ENCODE results near the gene HIF1A.
A peak's percentile ranks its signal among the peaks of the same experiment; 100 is the strongest.
"Not testable (repeated sequence)": the region's sequence is repeated elsewhere in the genome, so short reads cannot be mapped to it uniquely, and the experiment has no call there.

Gene HIF1A

DNA sequence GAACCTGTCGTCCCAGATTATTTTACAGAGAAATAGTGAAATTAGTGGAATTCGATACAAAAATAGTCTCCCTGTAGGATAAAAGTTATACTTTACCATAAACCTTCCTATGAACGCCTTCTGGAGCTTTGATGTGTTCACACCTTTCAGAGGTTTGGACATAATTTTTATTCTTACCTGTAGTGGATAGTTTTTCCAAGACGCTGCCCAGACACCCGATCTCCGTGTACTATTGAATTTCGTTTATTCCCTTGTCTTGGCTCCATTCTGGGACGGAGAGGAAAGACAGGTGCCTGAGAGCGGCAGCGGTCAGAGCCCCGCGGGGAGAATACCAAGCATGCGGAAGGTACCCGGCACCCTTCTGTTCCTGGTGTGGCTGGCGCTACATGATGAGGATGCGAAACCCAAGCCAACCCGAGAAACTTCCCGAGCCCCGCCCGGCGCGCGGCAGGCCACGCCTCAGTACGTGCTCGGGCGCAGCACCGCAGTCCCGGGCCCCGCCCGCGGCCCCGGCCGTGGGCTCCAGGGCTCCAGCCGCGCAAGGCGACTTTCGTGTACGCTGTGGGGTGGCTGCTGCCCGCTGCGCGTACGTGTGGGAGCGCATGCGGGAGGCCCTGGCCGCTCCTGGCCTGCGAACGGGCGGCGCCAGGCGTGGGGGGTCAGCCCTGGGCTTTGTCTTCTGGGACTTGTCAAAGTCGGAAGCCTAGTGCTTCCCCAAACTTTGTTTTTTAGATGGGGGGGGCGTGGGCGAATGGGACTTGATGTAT is 55.6 kb downstream of the HIF1A start:
- peak; percentile 83 for DNase-seq

DNA sequence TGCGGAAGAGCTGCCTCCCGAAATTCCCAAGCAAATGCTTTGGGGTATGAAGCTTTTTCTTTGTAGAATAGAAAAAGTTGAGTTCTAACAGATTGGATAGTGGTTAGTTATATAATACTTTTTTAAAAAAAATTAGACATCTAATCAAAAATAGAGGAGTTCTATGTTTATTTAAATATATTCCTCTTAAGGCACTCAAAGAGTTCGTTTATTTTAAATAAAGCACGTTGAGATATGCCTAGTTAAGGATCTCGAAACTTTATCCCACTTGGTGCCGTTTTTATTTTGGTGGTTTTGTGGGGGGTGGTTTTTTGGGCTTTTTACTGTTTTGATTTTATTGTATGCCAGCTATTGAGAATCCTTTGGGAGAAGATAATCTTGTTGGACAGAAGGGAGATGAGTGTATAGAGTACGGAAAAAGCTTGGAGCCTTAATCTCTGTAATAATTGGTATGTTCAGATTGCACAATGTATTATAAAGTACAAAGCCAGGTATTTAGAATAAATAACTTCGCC is 56.2 kb downstream of the HIF1A start:
- DNase-seq = peak; percentile 9

DNA sequence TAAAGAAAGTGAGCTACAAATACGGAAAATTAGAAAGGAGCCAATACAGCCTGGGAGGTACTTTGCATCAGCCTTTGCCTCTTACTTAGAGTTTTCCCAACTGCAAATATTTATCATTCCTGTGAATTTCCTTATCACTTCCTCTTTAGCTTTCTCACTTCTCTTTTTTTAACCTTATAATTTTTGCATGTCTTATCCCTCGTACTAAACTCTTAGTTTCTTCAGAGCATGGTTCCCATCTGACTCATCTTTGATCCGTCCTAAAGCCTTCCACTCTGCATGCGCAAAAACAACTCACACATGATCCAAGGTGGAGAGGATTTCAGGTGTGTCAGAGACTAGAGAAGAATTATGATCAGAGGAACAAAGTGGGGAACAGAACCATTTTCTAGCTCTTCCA is 57.3 kb downstream of the HIF1A start:
- DNase-seq = no peak

DNA sequence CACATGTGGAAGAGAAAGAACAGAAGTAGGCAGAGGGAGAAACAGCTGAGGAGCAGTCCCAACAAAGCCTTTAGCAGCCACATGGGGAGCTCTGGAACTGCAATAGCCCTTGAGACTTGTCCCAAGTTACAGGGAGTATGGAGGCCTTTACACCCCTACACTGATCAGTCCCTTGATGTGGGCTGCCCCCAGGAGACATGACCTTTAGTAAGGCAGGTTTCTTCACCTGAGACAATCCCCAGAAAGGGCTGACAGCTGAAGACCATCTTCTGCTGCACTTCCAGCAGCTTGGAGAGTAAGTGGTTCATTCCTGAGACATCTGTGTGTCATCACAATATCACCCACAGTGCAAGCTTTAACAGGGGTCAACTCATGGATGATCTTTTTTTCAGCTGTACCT is 58.3 kb downstream of the HIF1A start:
- DNase-seq = peak; percentile 34

DNA sequence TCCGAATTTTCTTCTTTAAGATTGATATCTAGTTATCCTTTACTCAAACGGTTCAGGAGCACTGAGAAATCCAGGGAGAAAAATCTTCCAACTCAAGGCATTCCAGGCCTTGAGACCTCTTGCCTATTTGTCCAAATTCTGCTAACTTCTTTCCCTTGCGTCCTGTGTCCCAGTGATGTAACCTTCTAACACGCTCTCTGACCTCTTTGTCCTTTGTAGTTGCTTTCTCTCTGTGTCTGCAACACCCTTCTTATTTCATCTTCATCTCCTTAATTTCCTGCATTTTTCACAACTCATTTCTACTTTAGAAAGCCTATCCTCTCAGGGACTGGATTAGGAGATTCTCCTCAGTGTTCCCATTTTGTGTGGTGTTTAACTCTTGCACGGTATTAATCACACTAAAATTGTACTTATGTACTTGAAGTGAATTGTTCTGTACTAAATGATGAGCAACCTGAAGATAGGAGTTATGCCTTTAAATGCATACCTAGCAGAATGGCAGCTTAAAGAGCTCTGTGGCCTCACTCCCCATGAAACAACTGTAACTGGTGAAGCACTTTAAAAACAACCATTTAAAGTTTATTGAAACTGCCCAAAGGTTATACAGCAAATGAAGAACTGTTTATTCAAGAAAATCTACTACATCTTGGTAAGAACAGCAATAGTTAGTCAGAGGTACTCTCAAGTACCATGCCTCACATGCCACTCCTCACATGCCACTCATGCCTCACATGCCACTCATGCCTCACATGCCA is 59.5 kb downstream of the HIF1A start:
- DNase-seq = no peak

DNA sequence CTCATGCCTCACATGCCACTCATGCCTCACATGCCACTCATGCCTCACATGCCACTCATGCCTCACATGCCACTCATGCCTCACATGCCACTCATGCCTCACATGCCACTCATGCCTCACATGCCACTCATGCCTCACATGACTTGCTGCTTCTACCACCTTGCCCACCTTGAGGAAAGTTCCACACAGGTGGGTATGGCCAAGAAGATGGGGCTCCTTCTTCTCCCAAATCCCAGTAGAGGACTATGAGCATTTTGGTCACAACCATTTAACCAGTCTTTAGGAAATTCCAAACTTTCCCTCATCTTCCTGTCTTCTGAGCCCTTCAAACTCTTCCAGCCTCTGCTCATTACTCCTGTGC is 60.0 kb downstream of the HIF1A start:
- not testable (repeated sequence) for DNase-seq

DNA sequence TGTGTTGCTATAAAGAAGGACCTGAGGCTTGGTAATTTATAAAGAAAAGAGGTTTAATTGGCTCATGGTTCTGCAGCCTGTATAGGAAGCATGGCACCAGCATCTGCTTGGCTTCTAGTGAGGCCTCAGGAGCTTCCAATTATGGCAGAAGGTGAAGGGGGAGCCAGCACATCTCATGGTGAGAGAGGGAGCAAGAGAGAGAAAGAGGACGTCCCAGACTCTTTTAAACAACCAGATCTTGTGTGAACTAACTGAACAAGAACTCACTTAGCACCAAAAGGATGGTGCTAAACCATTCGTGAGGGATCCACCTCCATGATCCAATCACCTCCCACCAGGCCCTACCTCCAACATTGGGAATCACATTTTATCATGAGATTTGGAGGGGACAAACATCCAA is 60.8 kb downstream of the HIF1A start:
- no peak for DNase-seq

DNA sequence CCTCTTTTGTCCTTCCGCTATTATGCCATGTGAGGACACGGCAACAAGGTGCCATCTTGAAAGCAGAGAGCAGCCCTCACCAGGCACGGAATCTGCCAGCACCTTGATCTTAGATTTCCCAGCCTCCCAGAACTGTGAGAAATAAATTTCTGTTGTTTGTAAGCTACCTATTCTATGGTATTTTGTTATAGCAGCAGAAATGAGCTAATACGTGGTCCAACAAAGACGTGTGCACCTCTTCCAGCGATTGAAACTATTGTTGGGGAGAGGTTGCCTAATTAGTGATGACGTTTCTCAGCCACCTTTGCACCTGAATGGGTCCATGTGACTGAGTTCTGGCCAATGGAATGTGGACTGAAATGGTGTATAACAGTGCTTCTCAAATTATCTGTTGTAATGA is 64.6 kb downstream of the HIF1A start:
- no peak for DNase-seq

DNA sequence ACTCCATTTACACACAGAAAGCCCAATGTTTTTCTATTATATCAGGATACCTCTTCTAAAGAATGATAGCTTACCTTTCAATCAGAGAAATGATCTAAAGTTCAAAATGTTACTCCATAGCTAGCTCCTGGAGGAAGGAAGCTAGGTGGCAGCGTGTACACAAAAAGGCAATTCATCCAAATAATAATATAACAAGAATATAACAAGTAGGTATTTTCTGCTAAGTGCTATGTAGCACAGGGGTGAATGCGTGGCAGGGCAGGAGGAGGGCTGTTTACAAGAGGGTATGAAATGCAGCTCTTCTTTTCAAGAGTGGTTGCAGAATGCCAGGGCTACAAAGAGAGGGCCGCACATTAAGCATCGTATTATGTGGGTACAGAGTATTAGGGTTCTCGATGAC is 66.2 kb downstream of the HIF1A start:
- DNase-seq = no peak

DNA sequence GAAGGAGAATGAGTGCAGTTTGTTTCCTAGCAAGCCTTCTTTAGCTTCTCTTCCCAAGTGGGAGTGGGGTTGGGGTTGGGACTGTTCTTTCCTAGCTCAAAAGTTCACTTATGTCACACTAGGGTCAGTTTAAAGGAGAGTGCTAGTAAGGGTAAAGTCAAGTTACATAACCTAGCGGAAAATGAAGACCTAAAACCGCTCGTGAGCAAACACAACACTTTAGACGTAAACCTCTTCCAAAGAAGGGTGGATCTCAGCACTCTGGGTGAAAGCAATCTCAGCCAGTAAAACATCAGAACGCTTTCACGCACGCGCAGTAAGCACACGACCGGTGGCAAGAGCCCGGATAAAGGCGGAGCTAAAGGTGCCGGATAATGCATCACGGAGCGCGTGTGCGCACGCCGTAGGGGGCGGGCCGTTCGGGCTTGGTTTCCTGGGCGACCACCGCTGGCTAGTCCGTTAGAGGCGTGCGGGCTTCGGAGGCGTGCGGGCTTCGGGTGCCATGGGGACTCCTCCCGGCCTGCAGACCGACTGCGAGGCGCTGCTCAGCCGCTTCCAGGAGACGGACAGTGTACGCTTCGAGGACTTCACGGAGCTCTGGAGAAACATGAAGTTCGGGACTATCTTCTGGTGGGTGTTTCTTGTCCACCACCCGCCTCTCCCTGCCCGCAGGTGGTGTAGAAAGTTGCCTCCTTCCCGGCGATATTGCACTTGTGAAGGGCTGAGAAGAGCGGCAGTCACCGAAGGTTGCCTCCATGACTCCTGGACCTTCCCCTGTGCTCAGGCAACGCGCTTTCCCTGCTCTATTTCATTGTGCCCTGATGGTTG is 66.9 kb downstream of the HIF1A start, which contains the start of gene SNAPC1:
SNAPC1 (plus strand) TSS at position 462 of the 828 bp plus-strand sequence; CDS start at position 503, 41 bp downstream.
- DNase-seq = peak; percentile 98

DNA sequence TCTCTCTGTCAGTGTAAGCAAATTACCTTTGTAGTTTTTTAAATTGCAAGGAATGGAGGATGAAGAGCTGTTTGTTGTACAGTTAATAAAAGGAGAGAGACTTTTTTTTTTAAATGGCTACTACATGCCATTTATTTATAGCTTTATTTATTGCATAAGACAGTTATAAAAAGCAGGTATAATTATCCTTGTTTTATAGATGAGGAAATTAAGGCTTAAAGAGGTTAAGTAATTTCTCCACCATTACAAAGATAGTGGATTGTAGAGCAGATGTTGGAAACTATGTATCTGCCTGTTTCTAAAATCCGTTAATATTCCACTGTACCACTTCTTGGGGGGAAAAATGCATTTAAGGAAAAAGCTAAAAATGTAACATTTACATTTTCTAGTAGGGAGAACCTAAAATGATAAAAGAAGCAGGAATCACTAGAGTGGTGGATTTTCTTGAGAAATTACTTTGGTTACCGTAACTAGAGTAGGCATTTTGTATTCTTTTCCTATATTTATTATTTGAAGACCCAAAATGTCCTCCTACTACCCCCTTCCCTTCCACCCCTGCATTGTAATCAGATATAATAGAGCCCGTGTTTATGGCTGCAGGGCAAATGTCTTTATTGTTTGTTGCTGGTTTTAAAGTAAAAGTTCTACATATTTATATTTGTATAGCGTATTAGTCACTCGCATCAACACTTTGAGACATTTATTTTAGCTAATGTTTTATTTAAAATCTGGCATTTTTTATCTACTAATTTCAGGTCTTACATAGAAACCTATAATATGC is 69.2 kb downstream of the HIF1A start:
- peak; percentile 1 for DNase-seq

DNA sequence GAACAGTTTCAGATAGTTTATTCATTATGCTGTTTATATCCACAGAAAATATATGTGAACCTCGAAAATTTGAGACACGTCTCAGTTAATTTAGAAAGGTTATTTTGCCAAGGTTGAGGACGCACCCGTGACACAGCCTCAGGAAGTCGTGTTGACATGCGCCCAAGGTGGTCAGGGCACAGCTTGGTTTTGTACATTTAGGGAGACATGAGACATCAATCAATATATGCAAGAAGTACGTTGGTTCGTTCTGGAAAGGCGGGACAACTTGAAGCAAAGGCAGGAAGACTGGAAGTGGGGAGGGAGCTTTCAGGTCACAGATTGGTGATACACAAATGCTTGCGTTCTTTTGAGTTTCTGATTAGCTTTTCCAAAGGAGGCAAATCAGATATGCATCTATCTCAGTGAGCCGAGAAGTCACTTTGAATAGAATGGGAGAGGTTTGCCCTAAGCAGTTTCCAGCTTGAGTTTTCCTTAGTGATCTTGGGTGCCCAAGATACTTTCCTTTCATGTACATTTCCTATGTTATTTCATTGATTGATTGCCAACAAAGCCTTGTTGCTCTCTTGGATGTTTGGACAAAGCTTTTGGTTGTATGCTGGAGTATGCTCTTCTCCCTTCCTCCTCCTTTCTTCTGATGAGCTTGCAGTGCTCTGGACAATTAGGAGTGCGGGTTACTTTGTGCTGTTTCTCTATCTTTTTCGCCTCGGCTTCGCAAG is 70.1 kb downstream of the HIF1A start:
- peak; percentile 36 for DNase-seq

DNA sequence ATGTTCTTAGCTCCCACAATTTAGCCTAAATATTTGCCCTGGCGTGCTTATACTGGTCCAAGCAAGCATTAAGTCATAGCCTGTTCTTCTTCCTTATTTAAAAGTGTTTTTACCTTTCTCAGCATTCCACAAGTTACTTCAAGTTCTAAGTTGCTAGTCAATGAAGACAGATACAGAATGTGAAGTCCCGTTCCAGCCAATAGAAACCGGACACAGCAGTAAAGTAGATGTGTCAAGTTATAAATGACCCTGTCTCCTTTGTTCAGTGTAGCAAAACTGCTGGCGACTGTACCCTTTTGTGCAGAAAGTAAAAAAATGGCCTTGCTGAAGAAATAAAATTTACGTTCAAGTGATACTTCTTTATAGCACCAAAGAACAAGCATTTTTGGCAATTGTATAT is 70.8 kb downstream of the HIF1A start:
- DNase-seq = no peak

DNA sequence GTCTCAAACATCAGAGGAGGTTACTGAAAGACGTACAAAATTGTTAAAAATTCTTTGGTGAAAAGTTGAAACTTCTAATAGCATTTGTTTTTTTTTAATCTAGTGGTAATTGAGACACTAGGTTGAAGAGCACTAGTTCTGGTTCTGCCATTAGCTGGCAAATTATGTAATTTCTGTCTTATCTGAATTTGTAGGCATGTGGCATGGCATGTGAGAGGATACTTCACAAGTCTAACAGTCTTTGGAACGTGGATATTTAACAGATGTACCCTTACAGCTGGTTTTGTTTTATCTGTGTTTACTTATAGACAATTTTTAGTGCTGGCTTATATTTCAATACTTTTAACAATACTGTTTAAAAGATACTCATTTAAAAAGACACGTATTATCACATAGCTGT is 72.9 kb downstream of the HIF1A start:
- no peak for DNase-seq

DNA sequence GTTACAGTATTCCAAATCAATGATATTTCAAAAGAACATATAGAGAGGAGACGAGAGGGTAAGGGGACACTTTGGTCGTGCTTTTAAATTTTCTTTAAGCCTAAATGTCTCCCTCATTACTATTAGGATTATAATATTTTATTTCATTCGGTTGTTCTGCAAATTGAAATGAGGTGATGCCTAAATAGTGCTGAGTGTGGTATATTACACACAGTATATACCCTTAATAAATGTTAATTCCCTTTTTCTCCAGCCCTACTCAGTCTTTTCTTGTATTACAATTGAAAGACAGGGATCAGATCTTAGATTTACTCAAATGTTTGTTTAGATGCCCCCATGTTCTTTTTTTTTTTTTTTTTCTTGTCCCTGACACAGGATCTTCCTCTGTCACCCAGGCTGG is 74.6 kb downstream of the HIF1A start:
- DNase-seq = no peak

DNA sequence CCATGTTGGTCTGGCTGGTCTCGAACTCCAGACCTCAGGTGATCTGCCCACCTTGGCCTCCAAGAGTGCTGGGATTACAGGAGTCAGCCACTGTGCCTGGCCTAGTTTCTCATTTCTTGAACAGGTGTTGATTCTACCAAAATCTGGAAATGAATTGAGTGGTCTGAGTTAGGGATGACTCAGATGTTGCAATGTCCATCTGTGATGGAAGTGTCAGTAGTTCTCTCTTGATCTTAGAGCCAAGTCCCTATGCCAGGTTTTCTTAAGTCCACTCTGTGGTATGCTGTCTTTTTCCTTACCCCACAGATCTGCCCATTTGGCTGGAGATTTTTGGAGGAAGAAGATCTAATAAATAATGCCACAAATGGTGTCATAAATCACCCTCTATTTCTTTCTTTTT is 79.5 kb downstream of the HIF1A start:
- DNase-seq = no peak

DNA sequence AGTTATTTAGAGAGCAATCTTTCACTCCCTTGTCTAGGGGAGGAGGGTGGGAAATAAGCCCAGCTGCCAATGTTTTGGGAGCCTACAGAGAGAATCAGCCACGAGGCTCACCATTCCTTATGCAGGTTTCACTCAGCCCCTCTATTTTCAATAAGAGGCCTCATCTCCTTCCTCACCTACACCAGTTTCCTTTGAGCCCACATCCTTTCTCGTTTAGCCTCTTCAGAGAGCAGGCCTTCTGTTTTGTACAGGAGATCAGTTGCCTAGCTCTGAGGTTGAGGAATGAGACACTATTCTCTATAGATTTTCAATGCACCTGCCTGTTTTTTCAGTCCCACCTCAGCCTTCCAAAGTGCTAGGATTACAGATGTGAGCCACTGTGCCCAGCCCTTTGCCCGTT is 84.8 kb downstream of the HIF1A start:
- DNase-seq = no peak

DNA sequence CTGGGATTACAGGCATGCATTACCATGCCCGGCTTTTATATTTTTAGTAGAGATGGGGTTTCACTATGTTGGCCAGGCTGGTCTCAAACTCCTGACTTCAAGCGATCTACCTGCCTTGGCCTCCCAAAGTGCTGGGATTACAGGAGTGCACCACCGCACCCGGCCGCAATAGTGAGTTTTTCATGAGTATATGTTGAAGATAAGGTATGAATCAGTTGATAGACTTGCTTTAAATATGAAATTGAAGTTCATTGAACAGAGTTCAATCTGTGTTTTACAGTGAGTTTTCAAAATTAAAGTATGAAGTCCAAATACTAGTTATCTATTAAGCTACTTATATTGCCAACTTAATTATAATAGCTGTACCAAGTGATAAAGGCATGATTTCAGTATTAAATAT is 102.0 kb downstream of the HIF1A start:
- no peak for DNase-seq

Data from NCI-H82 (cell line).